GM12878 (cell line): ENCODE data around the gene DNAH17. TPM values are rescaled to one million over a fixed set of nuclear protein-coding genes. Genes with fewer than 3 reads are reported as not detected.

Experiments
- ATAC-seq: fragments of 200-7000 bp; cut with Tn5 transposase; 3 replicates; pipeline ENCODE4 v1.9.1; 2020; ENCODE audit warnings: mild to moderate bottlenecking, moderate library complexity
- BruUV-seq: library from RNA; stranded (reverse); fragments of 400-500 nt; replicated peaks from 2 replicates; lab custom pipeline; 2021; lab: Mats Ljungman, UMichigan
- CTCF ChIA-PET: fragments of 300-600 bp; sonication (Branson Sonifier 250); formaldehyde crosslinking; extraction: SDS; loops from one replicate; lab custom pipeline; 2021; ENCODE audit warnings: inconsistent platforms; lab: Yijun Ruan, JAX
- POLR2A ChIA-PET: fragments of 350-600 bp; formaldehyde crosslinking; extraction: SDS; loops from one replicate; lab custom pipeline; 2021; ENCODE audit warnings: inconsistent platforms; lab: Charles Lee
- RAD21 ChIA-PET: fragments of 300-600 bp; sonication (Branson Sonifier 250); formaldehyde crosslinking; loops from one replicate; lab custom pipeline; 2023; ENCODE audit warnings: antibody characterized with exemption; ENCODE audit not compliant: unreplicated experiment; lab: Charles Lee
- SMC1A ChIA-PET: fragments of 300-600 bp; sonication (Branson Sonifier 250); formaldehyde crosslinking; loops from one replicate; lab custom pipeline; 2023; ENCODE audit not compliant: unreplicated experiment, uncharacterized antibody; lab: Charles Lee
- DNase-seq: peaks from one replicate; pipeline ENCODE4 v3.0.0-alpha.2; 2011; ENCODE audit warnings: low read depth, low spot score
- FAIRE-seq: peaks from 3 replicates; lab custom pipeline; 2011; peaks lifted over from hg19 to GRCh38; lab: Jason Lieb, UNC
- H2AFZ ChIP-seq: 2 replicates; pipeline ENCODE4 v1.6.0; 2011; ENCODE audit warnings: low read depth, low read length, control low read depth; ENCODE audit not compliant: control insufficient read depth
- H3K27ac ChIP-seq: 2 replicates; pipeline ENCODE4 v1.5.1; 2011; ENCODE audit warnings: control low read depth; ENCODE audit not compliant: control insufficient read depth, insufficient read depth
- H3K27me3 ChIP-seq, 2 experiments: replicated peaks in 1 of 2; 2 replicates each; pipeline versions ENCODE4 v1.6.0 to v1.6.1; 2011; ENCODE audit warnings: low read length in 1 of 2; ENCODE audit not compliant: control insufficient read depth in 2 of 2, insufficient read depth in 2 of 2
- H3K36me3 ChIP-seq, 2 experiments: 2 replicates each; pipeline ENCODE4 v1.5.1; 2011; ENCODE audit warnings: low read length in 1 of 2; ENCODE audit not compliant: control insufficient read depth in 2 of 2, insufficient read depth in 2 of 2
- H3K4me1 ChIP-seq: 2 replicates; pipeline ENCODE4 v1.6.1; 2011; ENCODE audit warnings: mild to moderate bottlenecking, low read length, moderate library complexity, mixed read lengths; ENCODE audit not compliant: control insufficient read depth, insufficient read depth
- H3K4me2 ChIP-seq: 2 replicates; pipeline ENCODE4 v1.6.0; 2011; ENCODE audit warnings: control low read depth; ENCODE audit not compliant: control insufficient read depth, insufficient read depth
- H3K4me3 ChIP-seq: fragments of 200-600 bp; sonication (generic); 2 replicates; pipeline ENCODE4 v1.5.1; 2016
- H3K79me2 ChIP-seq: 2 replicates; pipeline ENCODE4 v1.6.0; 2011; ENCODE audit warnings: low read length; ENCODE audit not compliant: control insufficient read depth, insufficient read depth
- H3K9ac ChIP-seq: 2 replicates; pipeline ENCODE4 v1.8.0; 2011; ENCODE audit warnings: low read length, control low read depth, mixed read lengths; ENCODE audit not compliant: control insufficient read depth, insufficient read depth
- H3K9me3 ChIP-seq: replicated peaks from 3 replicates; pipeline ENCODE4 v1.5.1; 2011; ENCODE audit warnings: mild to moderate bottlenecking, low read length; ENCODE audit not compliant: control insufficient read depth, insufficient read depth
- H4K20me1 ChIP-seq: 2 replicates; pipeline ENCODE4 v1.6.0; 2011; ENCODE audit not compliant: control insufficient read depth, insufficient read depth
- BACH1 ChIP-seq: fragments of 450-650 bp; IDR thresholded peaks from 2 replicates; pipeline ENCODE4 v1.6.1; 2017; ENCODE audit warnings: mild to moderate bottlenecking, borderline replicate concordance
- CHD4 ChIP-seq: fragments of 200-600 bp; sonication (generic); IDR thresholded peaks from 2 replicates; pipeline ENCODE4 v1.6.1; 2016; ENCODE audit warnings: mild to moderate bottlenecking
- CUX1 ChIP-seq: IDR thresholded peaks from 2 replicates; pipeline ENCODE4 v1.6.1; 2012; ENCODE audit warnings: improper control_type of control experiment, low read depth, low read length; ENCODE audit not compliant: insufficient replicate concordance
- JUND ChIP-seq: IDR thresholded peaks from 2 replicates; pipeline ENCODE4 v1.6.1; 2012; ENCODE audit warnings: low read depth, mild to moderate bottlenecking, low read length, improper control_type of control experiment, moderate library complexity
- MTA2 ChIP-seq: fragments of 450-650 bp; IDR thresholded peaks from 2 replicates; pipeline ENCODE4 v1.6.1; 2016; ENCODE audit warnings: low read depth, mild to moderate bottlenecking, moderate library complexity
- WGBS: methylation state at CpG from one replicate; pipeline ENCODE4 v1.1.6; 2016; ENCODE audit warnings: low lambda C conversion rate; ENCODE audit not compliant: insufficient replicate concordance, insufficient coverage; ENCODE audit errors: missing lambda C conversion rate; 5-methylcytosine and 5-hydroxymethylcytosine counted together
- in situ Hi-C: fragments of 300-500 bp; cut with MboI; formaldehyde crosslinking; loops from 9 replicates; pipeline ENCODE4 v1.14.3; 2018; ENCODE audit warnings: mixed read lengths
- intact Hi-C: fragments of 100-400 bp; cut with micrococcal nuclease; formaldehyde crosslinking; loops from one replicate; pipeline ENCODE4 v1.14.2; 2022; ENCODE audit not compliant: unreplicated experiment
- polyA plus RNA-seq, 11 experiments: library from polyadenylated mRNA; depleted of rRNA in 4 of 11; unstranded in 6 of 11; stranded (reverse) in 5 of 11; fragments of >200 nt; fragmentation: Nextera tagmentation in 4 of 11; fragmentation: Illumina TruSeq in 1 of 11; extraction: Ambion mirVana in 4 of 11; extraction: Trizol in 1 of 11; gene quantifications; 1 replicate in 1 of 11; 2 replicates in 10 of 11; pipeline versions ENCODE4 v1.2.1 to v1.2.3, GENCODE V29; 2011 to 2016; ENCODE audit warnings: inconsistent platforms in 2 of 11, missing spikeins in 2 of 11, low read depth in 1 of 11
- total RNA-seq, 4 experiments: library from RNA; depleted of rRNA in 3 of 4; stranded (reverse); fragments of >200 nt in 3 of 4; fragmentation: Illumina TruSeq in 1 of 4; extraction: Trizol in 1 of 4; gene quantifications; 2 replicates each; pipeline versions ENCODE4 v1.2.1 to v1.2.3, GENCODE V29; 2013 to 2021

The DNAH17 gene
- total and polyA plus RNA-seq, 10 of the 15 experiments (the other 5 are each of a cell fraction or from before 2014, with no cell fraction given), result 0.16 to 2.9 (median 0.56) TPM

DNA sequence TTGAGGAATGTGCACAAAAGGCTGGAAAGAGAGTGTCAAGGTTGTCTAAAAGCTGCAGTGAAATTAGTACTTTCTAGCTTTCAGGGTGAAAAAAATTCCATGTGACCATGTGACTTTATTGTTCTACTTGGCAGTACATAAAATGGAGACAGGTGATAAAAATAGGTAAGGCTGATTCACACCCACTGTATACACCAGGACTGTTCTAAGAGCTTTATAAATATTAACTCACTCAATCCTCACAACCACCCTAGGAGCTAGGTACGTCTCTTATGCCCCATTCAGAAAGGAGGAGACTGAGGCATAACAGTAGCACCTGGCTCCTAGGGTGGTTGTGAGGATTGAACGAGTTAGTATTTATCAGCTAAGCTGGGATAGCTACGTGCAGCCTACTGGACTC is 28.2 kb upstream of the DNAH17 start:
- ChIA-PET RAD21 (no interaction called here), CTCF (interaction anchor here (1.1 kb wide), 1 partner anchor 94 kb away, joined by 3 read pairs; no protein-coding TSS in a partner anchor), POLR2A (no interaction called here), SMC1A (interaction anchor here (1.2 to 1.8 kb wide), 3 partner anchors 13 to 586 kb away, joined by 3 to 9 read pairs (median 4); no protein-coding TSS in a partner anchor)
- Histone ChIP-seq H3K4me3 (no peak overlapping the region), H4K20me1 (no peaks in the 10 kb centered on the region), H3K79me2 (no peaks in the 10 kb centered on the region), H3K9ac (no peak overlapping the region), H3K4me2 (no peak overlapping the region), H3K4me1 (no peaks in the 10 kb centered on the region), H2AFZ (no peak overlapping the region), H3K9me3 (no peaks in the 10 kb centered on the region; the same call in 2 of the 3 replicates), H3K27me3 (no peaks in the 10 kb centered on the region; a peak in 1 of 4 replicates), H3K36me3 (no peaks in the 10 kb centered on the region), H3K27ac (no peak overlapping the region)
- intact Hi-C loops, result no loop called here
- FAIRE-seq, result no peak
- in situ Hi-C loops, result no loop called here
- no peak for ATAC-seq
- no TSS peak for BruUV-seq
- no peak for DNase-seq
- WGBS, result 14% methylated on average over 3 of the region's 3 CpGs
- TF ChIP-seq BACH1 (no peak), JUND (no peak), MTA2 (no peak), CHD4 (no peak), CUX1 (no peak)
